ENCODE measurements around the gene DBNL.

The DBNL gene

DNA sequence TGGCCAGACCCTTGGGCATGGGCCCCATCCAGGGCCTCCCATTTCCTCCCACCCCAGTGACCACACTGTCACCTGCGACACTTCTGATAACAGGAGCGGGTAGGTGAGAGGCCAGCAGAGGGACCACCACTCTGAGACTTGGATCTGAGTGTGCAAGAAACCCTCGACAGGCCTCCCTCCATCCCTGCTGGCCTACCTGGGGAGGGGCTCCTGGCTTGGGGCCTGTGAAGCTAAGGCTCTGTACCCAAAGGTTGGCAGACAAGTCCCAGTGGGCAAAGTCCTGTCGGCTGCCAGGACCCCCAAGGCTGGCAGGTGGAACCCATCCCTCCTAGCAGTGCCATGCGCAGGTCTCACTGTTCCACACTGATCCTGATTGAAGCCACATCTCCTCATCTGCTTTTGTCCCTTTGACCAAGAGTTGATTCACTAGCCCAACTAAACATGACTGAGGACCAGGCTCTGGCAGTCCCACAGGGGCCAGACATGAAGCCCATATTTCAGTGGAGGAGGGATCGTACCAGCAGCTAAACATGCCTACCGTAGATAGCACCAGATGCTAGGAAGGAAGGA lies 22.1 kb downstream of the DBNL start:
- TF ChIP-seq, protein P1, sequence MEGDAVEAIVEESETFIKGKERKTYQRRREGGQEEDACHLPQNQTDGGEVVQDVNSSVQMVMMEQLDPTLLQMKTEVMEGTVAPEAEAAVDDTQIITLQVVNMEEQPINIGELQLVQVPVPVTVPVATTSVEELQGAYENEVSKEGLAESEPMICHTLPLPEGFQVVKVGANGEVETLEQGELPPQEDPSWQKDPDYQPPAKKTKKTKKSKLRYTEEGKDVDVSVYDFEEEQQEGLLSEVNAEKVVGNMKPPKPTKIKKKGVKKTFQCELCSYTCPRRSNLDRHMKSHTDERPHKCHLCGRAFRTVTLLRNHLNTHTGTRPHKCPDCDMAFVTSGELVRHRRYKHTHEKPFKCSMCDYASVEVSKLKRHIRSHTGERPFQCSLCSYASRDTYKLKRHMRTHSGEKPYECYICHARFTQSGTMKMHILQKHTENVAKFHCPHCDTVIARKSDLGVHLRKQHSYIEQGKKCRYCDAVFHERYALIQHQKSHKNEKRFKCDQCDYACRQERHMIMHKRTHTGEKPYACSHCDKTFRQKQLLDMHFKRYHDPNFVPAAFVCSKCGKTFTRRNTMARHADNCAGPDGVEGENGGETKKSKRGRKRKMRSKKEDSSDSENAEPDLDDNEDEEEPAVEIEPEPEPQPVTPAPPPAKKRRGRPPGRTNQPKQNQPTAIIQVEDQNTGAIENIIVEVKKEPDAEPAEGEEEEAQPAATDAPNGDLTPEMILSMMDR (conservative IDR thresholded peaks at IDR 0.05), result no peak
- no peak overlapping the region for H3K27ac ChIP-seq

DNA sequence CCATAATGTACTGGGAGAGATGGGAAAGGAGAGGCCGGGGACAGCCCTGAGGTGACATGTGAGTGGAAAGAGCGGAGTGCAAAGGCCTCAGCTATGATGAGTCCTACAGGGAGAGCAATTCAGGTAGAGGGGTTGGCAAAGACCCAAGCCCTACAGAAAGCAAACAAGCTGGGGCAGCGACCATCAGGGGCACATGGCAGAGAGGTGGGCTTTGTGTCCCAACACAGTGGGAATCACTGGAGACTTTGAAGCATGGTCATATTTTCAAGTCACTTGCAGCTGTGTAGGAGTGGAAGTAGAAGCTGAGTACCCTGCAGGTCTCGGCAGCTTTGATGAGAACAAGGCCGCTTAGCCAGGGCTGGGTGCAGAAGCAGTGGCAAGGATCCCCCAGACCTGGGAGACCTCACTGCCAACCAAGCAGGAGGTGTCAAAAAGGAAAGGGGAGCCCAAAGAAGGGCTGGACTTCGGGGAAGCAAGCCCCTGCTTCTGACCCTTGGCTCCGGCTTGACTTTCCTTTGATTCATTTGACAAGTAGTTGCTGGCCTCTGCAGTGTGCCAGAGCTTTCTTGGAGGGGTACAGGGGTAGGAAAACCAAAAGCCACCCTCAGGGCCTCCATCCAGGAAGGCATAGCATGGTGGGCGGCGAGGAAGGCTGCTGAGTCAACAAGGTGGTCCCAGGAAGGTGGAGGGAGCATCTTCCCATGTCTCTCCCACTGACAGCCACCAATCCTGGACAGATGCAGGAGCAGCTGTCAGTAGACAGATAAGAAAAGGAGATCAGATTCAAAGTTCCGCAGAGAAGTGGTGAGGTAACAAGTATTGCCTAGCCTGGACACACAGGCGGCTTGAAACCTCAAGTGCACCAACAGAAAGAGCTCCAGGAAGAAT lies 22.8 kb downstream of the DBNL start:
- TF ChIP-seq, protein P1 (conservative IDR thresholded peaks at IDR 0.05), result no peak

DNA sequence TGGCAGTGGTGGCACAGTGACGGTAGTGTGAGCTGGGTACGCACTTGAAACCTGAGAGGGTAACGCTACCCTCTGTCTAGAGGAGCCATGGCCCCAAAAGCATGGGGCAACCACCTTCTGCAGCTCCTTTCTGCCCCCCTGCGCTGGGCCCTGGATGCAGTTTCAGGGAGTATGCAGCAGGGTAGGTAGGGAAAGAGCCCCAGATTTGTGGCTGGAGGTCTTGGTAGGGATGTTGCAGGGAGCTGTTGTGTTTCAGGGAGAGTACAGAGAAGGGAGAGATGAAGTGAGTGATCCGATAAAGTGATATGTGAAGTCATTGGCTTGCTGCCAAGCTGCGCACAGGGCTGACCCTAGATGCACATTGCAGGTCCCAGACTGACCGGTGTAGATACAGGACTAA lies 23.6 kb downstream of the DBNL start:
- TF ChIP-seq, protein P1 (conservative IDR thresholded peaks at IDR 0.05), result no peak
- peak overlapping the region; percentile 27; the same call in 1 of the 2 replicates for H3K27ac ChIP-seq

More for the DNA sequence above, 22.8 kb downstream of the DBNL start:
- H3K27ac ChIP-seq, result peak overlapping the region; percentile 27; the same call in 1 of the 2 replicates

DNA sequence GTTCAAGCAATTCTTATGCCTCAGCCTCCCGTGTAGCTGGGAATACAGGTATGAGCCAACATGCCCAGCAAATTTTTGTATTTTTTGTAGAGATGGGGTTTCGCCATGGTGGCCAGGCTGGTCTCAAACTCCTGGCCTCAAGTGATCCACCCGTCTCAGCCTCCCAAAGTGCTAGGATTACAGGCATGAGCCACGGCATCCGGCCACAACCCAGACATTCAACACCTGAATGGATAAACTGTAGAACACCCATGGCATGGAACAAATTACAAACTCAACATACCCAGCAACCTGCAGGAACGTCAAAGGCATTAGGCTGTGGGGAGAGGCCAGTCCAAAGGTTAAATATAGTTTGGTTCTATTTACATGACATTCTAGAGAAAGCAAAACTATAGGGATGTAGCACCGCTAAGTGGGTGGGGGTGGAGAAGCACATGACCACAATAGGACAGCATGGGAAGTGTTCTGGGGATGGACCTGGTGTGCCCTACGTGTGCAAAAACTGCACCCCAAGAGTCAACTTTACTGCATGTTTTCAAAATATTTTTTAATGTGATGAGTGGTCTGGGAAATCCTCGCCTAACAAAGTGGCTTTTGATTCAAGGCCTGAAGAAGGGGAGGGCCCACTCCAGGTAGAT lies 27.3 kb downstream of the DBNL start:
- H3K27ac ChIP-seq, result peak overlapping the region; percentile 74; the same call in 1 of the 2 replicates

DNA sequence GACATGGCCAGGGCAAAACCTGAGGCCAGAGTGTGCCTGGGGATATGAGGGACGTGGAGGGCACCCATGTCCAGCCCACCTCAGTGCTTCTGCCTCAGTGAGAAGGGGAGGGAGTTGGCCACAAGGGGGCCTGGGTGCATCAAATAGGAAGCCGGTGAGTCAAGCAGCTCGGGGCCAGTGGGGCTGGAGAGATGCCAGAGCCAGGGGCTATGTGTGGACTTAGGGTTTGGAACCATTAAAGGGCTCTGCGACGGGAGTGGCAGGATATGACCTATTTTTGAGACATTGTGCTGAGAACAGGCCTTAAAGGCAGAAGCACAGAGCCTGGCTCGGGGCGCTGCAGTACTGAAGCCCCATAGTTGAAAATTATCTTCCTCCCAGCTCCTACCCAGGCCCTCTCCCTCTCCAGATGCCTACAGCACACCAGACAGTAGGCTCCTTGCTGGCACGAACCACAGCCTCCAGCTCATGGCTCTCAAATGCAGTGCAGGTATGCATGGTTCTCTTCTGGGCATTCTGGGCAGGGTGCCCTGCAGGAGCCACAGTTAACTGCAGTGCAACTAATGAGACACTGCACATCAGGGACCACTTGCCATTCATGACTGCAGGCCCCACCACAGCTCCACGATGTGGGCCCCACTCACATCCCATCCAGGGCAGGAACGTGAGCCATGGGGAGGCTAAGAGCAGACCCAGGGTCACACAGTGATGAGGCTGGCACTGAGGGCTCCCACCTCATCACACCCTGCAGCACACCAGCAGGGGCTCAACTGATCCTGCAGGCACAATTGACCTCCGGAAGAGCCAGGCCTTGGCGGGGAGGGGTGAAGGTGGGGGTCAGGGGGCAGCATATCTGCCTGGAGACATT lies 28.1 kb downstream of the DBNL start:
- H3K27ac ChIP-seq, result peak overlapping the region; percentile 74
- TF ChIP-seq, protein P1 (conservative IDR thresholded peaks at IDR 0.05), result peak; percentile 78

More for the DNA sequence above, 27.3 kb downstream of the DBNL start:
- TF ChIP-seq, protein P1 (conservative IDR thresholded peaks at IDR 0.05), result no peak

DNA sequence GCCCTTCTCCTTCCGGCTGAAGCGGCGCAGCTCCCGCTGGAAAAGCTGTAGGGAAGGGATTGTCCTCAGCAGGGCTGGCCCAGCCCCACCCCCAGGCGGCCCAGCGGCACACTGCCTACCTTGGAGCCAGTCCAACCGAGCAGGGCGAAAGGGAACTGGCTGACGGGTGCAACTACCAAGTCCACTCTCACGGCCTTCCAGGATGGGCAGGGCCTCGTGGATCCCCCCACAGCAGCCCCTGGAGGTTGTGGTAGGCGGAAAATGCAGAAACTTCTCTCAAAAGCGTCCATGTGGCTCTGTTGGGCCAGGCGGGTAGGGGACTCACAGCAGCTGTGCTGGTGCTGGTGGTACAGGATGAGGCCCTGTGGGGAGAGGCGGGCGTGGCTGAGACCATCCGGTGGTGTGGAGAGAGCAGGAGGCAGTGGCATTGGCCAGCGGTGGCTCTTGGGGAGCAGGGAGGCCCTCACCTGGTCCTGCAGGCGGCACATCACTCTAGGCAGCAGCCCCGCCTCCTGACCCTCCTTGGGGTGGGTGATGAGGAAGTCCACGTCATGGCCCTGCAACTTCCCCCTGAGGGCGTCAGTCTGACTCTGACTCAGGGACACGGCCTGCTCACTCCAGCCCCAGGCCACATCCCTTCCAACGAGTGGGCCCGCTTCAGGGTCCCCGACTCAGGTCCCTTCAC lies 29.3 kb downstream of the DBNL start:
- peak overlapping the region; percentile 74 for H3K27ac ChIP-seq
- TF ChIP-seq, protein P1 (conservative IDR thresholded peaks at IDR 0.05), result no peak
